Measurements from ENCODE around the gene RAB8A. TPM values are rescaled to one million over a fixed set of nuclear protein-coding genes. Genes with fewer than 3 reads are reported as not detected.
A peak's percentile ranks its signal among the peaks of the same experiment; 100 is the strongest.
"Not testable (repeated sequence)": the region's sequence is repeated elsewhere in the genome, so short reads cannot be mapped to it uniquely, and the experiment has no call there.

The RAB8A gene
- total and polyA plus RNA-seq, 4 experiments from 2014 or later, result 83.9 to 96.8 (median 86.2) TPM

GRCh38 chr19:16078759-16079707 is 32.7 kb upstream of the RAB8A start:
- Mint-ChIP-seq H3K4me1 (peaks cover 41 to 80% (median 58%) of the 10 kb centered on the region in 4 donors), H3K27me3 (no peaks in the 10 kb centered on the region), H3K36me3 (peaks cover 31 to 52% of the 10 kb centered on the region in 2 donors), H3K27ac (peak overlapping the region; percentile 91 to 100 (median 99)), H3K9me3 (peaks cover 0 to 4% (median 0%) of the 10 kb centered on the region in 8 donors), H3K4me3 (peak overlapping the region; percentile 81 to 92 (median 89))
- Histone ChIP-seq H3K9me3 (ENCODE audit: control insufficient read depth in 1 of 2, low read length in 2 of 2) (no peaks in the 10 kb centered on the region), H3K27ac (ENCODE audit: low read depth, low read length) (peak overlapping the region; percentile 91), H3K4me1 (ENCODE audit: insufficient read depth, low read length) (peaks cover 77% of the 10 kb centered on the region), H3K4me3 (ENCODE audit: low read length in 2 of 2) (peak overlapping the region; percentile 43 to 85), H3K36me3 (ENCODE audit: insufficient read depth, low read length) (peaks cover 30% of the 10 kb centered on the region), H3K27me3 (ENCODE audit: insufficient read depth, low read length) (no peaks in the 10 kb centered on the region)
- ChIA-PET POLR2A (ENCODE audit: partially characterized antibody) (interaction anchor here (1.0 to 10.9 kb wide), 10 partner anchors 7 to 249 kb away, joined by 3 to 192 read pairs (median 9); partner anchors contain the start of genes KLF2 and RAB8A), CTCF (ENCODE audit: partially characterized antibody) (interaction anchor here (0.6 to 9.6 kb wide), 9 partner anchors 7 to 102 kb away, joined by 3 to 145 read pairs (median 6); partner anchors contain the start of genes HSH2D and RAB8A)
- intact Hi-C loops (cut with micrococcal nuclease), result loop anchor here (1.0 to 5.0 kb wide), 7 partner anchors 7 to 450 kb away; partner anchors contain the start of gene RAB8A
- peak; percentile 81 to 91 (median 88) for DNase-seq

GRCh38 chr19:16084067-16084685 is 27.5 kb upstream of the RAB8A start:
- no peaks in the 10 kb centered on the region for H3K27me3 Mint-ChIP-seq
- H3K4me1 Mint-ChIP-seq, result peaks cover 45 to 92% (median 66%) of the 10 kb centered on the region in 4 donors
- H3K36me3 ChIP-seq (ENCODE audit: insufficient read depth, low read length), result peaks cover 67% of the 10 kb centered on the region
- CTCF ChIA-PET (ENCODE audit: partially characterized antibody), result interaction anchor here (2.0 to 6.7 kb wide), 6 partner anchors 10 to 101 kb away, joined by 9 to 145 read pairs (median 22); partner anchors contain the start of genes FAM32A, RAB8A and TPM4
- DNase-seq, result no peak
- peak overlapping the region in 6 of 7 donors; percentile 41 to 93 (median 80) for H3K27ac Mint-ChIP-seq
- intact Hi-C loops (cut with micrococcal nuclease), result no loop called here
- peaks cover 59 to 78% of the 10 kb centered on the region in 2 donors for H3K36me3 Mint-ChIP-seq
- no peak overlapping the region for H3K27ac ChIP-seq (ENCODE audit: low read depth, low read length)
- POLR2A ChIA-PET (ENCODE audit: partially characterized antibody), result interaction anchor here (0.5 to 10.9 kb wide), 9 partner anchors 7 to 193 kb away, joined by 3 to 192 read pairs (median 5); partner anchors contain the start of genes RAB8A and TPM4
- no peaks in the 10 kb centered on the region for H3K9me3 ChIP-seq (ENCODE audit: control insufficient read depth in 1 of 2, low read length in 2 of 2)
- peak overlapping the region in 5 of 8 donors; percentile 12 to 73 (median 69) for H3K4me3 Mint-ChIP-seq
- H3K4me3 ChIP-seq (ENCODE audit: low read length in 2 of 2), result no peak overlapping the region
- H3K27me3 ChIP-seq (ENCODE audit: insufficient read depth, low read length), result no peaks in the 10 kb centered on the region
- peaks cover 0 to 2% (median 0%) of the 10 kb centered on the region in 8 donors for H3K9me3 Mint-ChIP-seq
- peaks cover 97% of the 10 kb centered on the region for H3K4me1 ChIP-seq (ENCODE audit: insufficient read depth, low read length)

GRCh38 chr19:16085115-16085514 is 26.6 kb upstream of the RAB8A start:
- Mint-ChIP-seq H3K4me3 (peak overlapping the region in 6 of 8 donors; percentile 85 to 89 (median 88)), H3K36me3 (peaks cover 65 to 82% of the 10 kb centered on the region in 2 donors), H3K27me3 (no peaks in the 10 kb centered on the region), H3K4me1 (peaks cover 41 to 90% (median 60%) of the 10 kb centered on the region in 4 donors), H3K9me3 (no peaks in the 10 kb centered on the region), H3K27ac (peak overlapping the region; percentile 75 to 97 (median 92))
- Histone ChIP-seq H3K27me3 (ENCODE audit: insufficient read depth, low read length) (no peaks in the 10 kb centered on the region), H3K36me3 (ENCODE audit: insufficient read depth, low read length) (peaks cover 76% of the 10 kb centered on the region), H3K9me3 (ENCODE audit: control insufficient read depth in 1 of 2, low read length in 2 of 2) (no peaks in the 10 kb centered on the region), H3K4me1 (ENCODE audit: insufficient read depth, low read length) (peaks cover 87% of the 10 kb centered on the region), H3K4me3 (ENCODE audit: low read length in 2 of 2) (no peak overlapping the region), H3K27ac (ENCODE audit: low read depth, low read length) (no peak overlapping the region)
- peak in 1 of 5 donors; percentile 42 for DNase-seq
- intact Hi-C loops (cut with micrococcal nuclease), result no loop called here
- CTCF ChIA-PET (ENCODE audit: partially characterized antibody), result interaction anchor here (1.8 to 6.7 kb wide), 9 partner anchors 10 to 100 kb away, joined by 6 to 145 read pairs (median 15); partner anchors contain the start of genes FAM32A, HSH2D, RAB8A and TPM4
- POLR2A ChIA-PET (ENCODE audit: partially characterized antibody), result interaction anchor here (1.0 to 10.9 kb wide), 7 partner anchors 8 to 247 kb away, joined by 3 to 192 read pairs (median 31); partner anchors contain the start of genes RAB8A and TPM4

GRCh38 chr19:16087404-16087803 is 24.3 kb upstream of the RAB8A start:
- H3K9me3 Mint-ChIP-seq; H3K27me3 ChIP-seq (ENCODE audit: insufficient read depth, low read length); H3K4me3 Mint-ChIP-seq; DNase-seq; H3K9me3 ChIP-seq (ENCODE audit: control insufficient read depth in 1 of 2, low read length in 2 of 2); H3K4me3 ChIP-seq (ENCODE audit: low read length in 2 of 2); H3K27ac ChIP-seq (ENCODE audit: low read depth, low read length); H3K27me3 Mint-ChIP-seq; intact Hi-C loops (cut with micrococcal nuclease); H3K27ac Mint-ChIP-seq: not testable (repeated sequence)
- H3K4me1 ChIP-seq (ENCODE audit: insufficient read depth, low read length), result peaks cover 64% of the 10 kb centered on the region
- CTCF ChIA-PET (ENCODE audit: partially characterized antibody), result interaction anchor here (3.1 to 6.7 kb wide), 5 partner anchors 8 to 46 kb away, joined by 15 to 145 read pairs (median 30); partner anchors contain the start of genes RAB8A and TPM4
- peaks cover 29 to 67% (median 42%) of the 10 kb centered on the region in 4 donors for H3K4me1 Mint-ChIP-seq
- POLR2A ChIA-PET (ENCODE audit: partially characterized antibody), result interaction anchor here (1.3 to 10.9 kb wide), 15 partner anchors 8 to 573 kb away, joined by 3 to 192 read pairs (median 6); partner anchors contain the start of genes FAM32A, RAB8A, SMIM7 and TPM4
- H3K36me3 Mint-ChIP-seq, result peaks cover 61 to 81% of the 10 kb centered on the region in 2 donors
- H3K36me3 ChIP-seq (ENCODE audit: insufficient read depth, low read length), result peaks cover 79% of the 10 kb centered on the region

GRCh38 chr19:16087940-16088339 is 23.7 kb upstream of the RAB8A start:
- Histone ChIP-seq H3K9me3 (ENCODE audit: control insufficient read depth in 1 of 2, low read length in 2 of 2) (no peaks in the 10 kb centered on the region), H3K4me3 (ENCODE audit: low read length in 2 of 2) (no peak overlapping the region), H3K27me3 (ENCODE audit: insufficient read depth, low read length) (no peaks in the 10 kb centered on the region), H3K27ac (ENCODE audit: low read depth, low read length) (no peak overlapping the region), H3K36me3 (ENCODE audit: insufficient read depth, low read length) (peaks cover 79% of the 10 kb centered on the region), H3K4me1 (ENCODE audit: insufficient read depth, low read length) (peaks cover 59% of the 10 kb centered on the region)
- ChIA-PET CTCF (ENCODE audit: partially characterized antibody) (interaction anchor here (1.7 to 6.7 kb wide), 6 partner anchors 8 to 46 kb away, joined by 3 to 145 read pairs (median 29); partner anchors contain the start of genes RAB8A and TPM4), POLR2A (ENCODE audit: partially characterized antibody) (interaction anchor here (2.0 to 10.9 kb wide), 6 partner anchors 8 to 47 kb away, joined by 6 to 192 read pairs (median 34); partner anchors contain the start of genes RAB8A and TPM4)
- intact Hi-C loops (cut with micrococcal nuclease), result no loop called here
- Mint-ChIP-seq H3K27me3 (no peaks in the 10 kb centered on the region), H3K9me3 (no peaks in the 10 kb centered on the region), H3K4me3 (peak overlapping the region in 3 of 8 donors; percentile 15 to 50 (median 34)), H3K36me3 (peaks cover 62 to 79% of the 10 kb centered on the region in 2 donors), H3K4me1 (peaks cover 28 to 62% (median 40%) of the 10 kb centered on the region in 4 donors), H3K27ac (peak overlapping the region in 5 of 7 donors; percentile 66 to 82 (median 72))
- DNase-seq, result no peak

GRCh38 chr19:16088351-16089009 is 23.2 kb upstream of the RAB8A start:
- H3K9me3 Mint-ChIP-seq, result no peaks in the 10 kb centered on the region
- ChIA-PET CTCF (ENCODE audit: partially characterized antibody) (interaction anchor here (1.0 to 6.7 kb wide), 7 partner anchors 14 to 47 kb away, joined by 3 to 145 read pairs (median 6); partner anchors contain the start of genes RAB8A and TPM4), POLR2A (ENCODE audit: partially characterized antibody) (interaction anchor here (0.9 to 10.9 kb wide), 4 partner anchors 11 to 25 kb away, joined by 3 to 192 read pairs (median 42); partner anchors contain the start of gene TPM4)
- no peaks in the 10 kb centered on the region for H3K9me3 ChIP-seq (ENCODE audit: control insufficient read depth in 1 of 2, low read length in 2 of 2)
- no peaks in the 10 kb centered on the region for H3K27me3 Mint-ChIP-seq
- no peak overlapping the region for H3K27ac ChIP-seq (ENCODE audit: low read depth, low read length)
- H3K4me1 Mint-ChIP-seq, result peaks cover 27 to 58% (median 36%) of the 10 kb centered on the region in 4 donors
- no peak overlapping the region for H3K4me3 ChIP-seq (ENCODE audit: low read length in 2 of 2)
- peaks cover 62 to 79% of the 10 kb centered on the region in 2 donors for H3K36me3 Mint-ChIP-seq
- H3K36me3 ChIP-seq (ENCODE audit: insufficient read depth, low read length), result peaks cover 79% of the 10 kb centered on the region
- H3K4me1 ChIP-seq (ENCODE audit: insufficient read depth, low read length), result peaks cover 53% of the 10 kb centered on the region
- intact Hi-C loops (cut with micrococcal nuclease), result no loop called here
- H3K27ac Mint-ChIP-seq, result peak overlapping the region; percentile 61 to 82 (median 72)
- H3K4me3 Mint-ChIP-seq, result peak overlapping the region in 4 of 8 donors; percentile 15 to 54 (median 34)
- no peaks in the 10 kb centered on the region for H3K27me3 ChIP-seq (ENCODE audit: insufficient read depth, low read length)
- DNase-seq, result peak in 1 of 5 donors; percentile 10
